ENCODE results near the gene COL13A1.

Gene COL13A1

DNA sequence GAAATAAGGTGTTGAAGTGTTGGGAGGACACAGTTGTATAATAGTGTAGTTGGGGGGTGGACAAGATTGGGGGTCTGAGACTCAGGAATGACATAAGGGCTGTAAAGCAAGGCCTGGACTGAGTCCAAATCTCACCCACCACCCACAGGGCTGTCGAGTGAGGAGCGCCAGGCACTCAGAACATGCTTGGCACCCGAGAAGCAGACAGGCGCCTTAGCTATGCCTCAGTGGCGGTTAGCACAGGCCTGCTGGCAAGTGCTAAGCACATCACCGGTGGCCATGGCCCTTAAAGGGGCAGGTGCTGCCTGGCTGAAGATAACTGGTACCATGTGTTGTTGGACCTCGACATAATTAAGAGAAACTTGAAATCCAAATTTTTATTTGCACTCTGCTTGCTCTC is 90.7 kb downstream of the COL13A1 start:
- H3K4me3 ChIP-seq (ENCODE audit: low read depth, low read length) = no peak overlapping the region
- no peak for DNase-seq (ENCODE audit: low read depth)
- TF ChIP-seq, protein P1, sequence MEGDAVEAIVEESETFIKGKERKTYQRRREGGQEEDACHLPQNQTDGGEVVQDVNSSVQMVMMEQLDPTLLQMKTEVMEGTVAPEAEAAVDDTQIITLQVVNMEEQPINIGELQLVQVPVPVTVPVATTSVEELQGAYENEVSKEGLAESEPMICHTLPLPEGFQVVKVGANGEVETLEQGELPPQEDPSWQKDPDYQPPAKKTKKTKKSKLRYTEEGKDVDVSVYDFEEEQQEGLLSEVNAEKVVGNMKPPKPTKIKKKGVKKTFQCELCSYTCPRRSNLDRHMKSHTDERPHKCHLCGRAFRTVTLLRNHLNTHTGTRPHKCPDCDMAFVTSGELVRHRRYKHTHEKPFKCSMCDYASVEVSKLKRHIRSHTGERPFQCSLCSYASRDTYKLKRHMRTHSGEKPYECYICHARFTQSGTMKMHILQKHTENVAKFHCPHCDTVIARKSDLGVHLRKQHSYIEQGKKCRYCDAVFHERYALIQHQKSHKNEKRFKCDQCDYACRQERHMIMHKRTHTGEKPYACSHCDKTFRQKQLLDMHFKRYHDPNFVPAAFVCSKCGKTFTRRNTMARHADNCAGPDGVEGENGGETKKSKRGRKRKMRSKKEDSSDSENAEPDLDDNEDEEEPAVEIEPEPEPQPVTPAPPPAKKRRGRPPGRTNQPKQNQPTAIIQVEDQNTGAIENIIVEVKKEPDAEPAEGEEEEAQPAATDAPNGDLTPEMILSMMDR (IDR thresholded peaks at IDR 0.05; ENCODE audit: insufficient read depth, low read depth, low read length, missing control alignments) = no peak

DNA sequence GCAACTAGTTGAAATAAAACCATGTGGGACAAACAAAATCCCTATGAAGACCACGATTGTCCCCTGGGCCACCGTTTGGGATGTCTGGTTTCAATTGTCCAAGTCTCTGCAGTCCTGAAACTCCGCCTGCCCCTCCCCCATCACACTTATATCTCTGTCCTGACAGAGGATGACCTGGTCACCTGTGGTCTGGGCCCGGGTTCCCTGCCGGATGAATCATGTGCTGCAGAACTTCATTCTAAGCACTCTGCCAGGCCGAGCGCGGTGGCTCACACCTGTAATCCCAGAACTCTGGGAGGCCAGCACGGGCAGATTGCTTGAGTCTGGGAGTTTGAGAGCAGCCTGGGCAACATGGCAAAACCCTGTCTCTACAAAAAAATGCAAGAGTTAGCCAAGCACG is 91.1 kb downstream of the COL13A1 start:
- TF ChIP-seq, protein P1 (IDR thresholded peaks at IDR 0.05; ENCODE audit: insufficient read depth, low read depth, low read length, missing control alignments) = no peak
- DNase-seq (ENCODE audit: low read depth) = no peak
- H3K4me3 ChIP-seq (ENCODE audit: low read depth, low read length) = no peak overlapping the region

DNA sequence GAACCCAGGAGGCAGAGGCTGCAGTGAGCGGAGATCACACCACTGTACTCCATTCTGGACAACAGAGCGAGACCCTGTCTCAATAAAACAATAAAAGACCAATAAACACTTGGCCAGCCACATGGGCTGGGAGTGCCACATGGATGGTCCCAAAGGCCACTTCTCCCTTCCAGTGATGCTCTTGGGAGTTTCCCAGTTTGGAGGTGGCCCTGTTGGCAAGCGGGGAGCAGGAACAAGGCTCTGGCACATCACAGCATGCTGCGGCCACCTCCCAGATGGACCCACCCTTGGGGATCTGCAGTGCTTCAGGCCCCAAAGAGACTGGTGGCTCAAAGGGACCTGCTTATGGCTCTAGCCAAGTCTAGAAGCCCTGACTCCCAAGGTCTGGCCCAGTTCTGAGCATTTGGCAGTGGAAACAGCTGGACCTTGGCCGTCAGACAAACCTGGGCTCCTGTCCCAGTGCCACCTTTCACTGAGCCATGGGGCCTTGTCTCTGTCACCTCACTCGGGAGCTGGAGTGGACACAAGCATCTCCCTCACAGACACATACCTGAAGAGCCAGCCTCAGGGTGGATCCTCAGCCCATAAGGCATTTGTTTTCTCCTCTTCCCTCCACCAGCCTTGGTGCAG is 91.7 kb downstream of the COL13A1 start:
- no peak overlapping the region for H3K4me3 ChIP-seq (ENCODE audit: low read depth, low read length)
- TF ChIP-seq, protein P1 (IDR thresholded peaks at IDR 0.05; ENCODE audit: insufficient read depth, low read depth, low read length, missing control alignments) = no peak
- no peak for DNase-seq (ENCODE audit: low read depth)

DNA sequence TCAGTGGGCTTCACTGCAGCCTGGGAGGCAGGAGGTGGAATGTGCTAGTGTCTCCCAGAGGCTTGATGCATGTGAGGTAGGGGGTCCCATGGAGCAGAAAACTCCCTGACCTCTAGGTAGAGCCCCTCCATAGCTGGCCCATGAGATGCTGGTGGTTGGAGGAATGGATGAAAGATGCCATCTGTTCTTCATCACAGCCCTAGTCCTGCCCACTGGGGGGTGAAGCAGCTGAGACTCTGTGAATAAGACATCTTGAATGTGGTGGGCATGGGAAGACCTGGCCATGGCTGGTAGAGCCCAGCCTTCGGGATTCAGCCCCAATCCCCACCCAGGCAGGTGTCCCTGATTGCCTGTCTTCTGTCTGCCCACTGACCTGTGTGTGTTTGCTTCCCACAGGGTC is 92.5 kb downstream of the COL13A1 start:
- no peak for DNase-seq (ENCODE audit: low read depth)
- TF ChIP-seq, protein P1 (IDR thresholded peaks at IDR 0.05; ENCODE audit: insufficient read depth, low read depth, low read length, missing control alignments) = no peak
- H3K4me3 ChIP-seq (ENCODE audit: low read depth, low read length) = no peak overlapping the region

DNA sequence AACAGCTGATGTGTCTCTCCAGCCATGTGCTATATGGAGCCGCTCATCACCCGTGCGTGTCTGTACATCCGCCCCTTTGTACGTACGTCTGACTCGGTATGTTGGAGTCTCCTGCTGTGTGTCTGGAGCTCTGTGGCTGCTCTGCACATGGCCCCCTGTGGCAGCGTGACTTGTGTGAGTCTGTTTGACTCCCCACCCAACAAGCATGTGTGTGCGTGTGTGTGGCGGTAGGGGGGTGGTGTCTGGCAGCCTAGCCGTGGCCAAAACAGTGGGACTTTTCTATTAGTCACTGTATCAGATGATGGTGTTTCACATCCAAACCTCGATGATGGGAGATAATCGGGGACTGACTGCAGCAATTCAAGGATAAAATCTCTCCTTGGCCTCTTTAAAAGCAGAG is 94.1 kb downstream of the COL13A1 start:
- TF ChIP-seq, protein P1 (IDR thresholded peaks at IDR 0.05; ENCODE audit: insufficient read depth, low read depth, low read length, missing control alignments) = no peak
- no peak overlapping the region for H3K4me3 ChIP-seq (ENCODE audit: low read depth, low read length)
- DNase-seq (ENCODE audit: low read depth) = no peak

DNA sequence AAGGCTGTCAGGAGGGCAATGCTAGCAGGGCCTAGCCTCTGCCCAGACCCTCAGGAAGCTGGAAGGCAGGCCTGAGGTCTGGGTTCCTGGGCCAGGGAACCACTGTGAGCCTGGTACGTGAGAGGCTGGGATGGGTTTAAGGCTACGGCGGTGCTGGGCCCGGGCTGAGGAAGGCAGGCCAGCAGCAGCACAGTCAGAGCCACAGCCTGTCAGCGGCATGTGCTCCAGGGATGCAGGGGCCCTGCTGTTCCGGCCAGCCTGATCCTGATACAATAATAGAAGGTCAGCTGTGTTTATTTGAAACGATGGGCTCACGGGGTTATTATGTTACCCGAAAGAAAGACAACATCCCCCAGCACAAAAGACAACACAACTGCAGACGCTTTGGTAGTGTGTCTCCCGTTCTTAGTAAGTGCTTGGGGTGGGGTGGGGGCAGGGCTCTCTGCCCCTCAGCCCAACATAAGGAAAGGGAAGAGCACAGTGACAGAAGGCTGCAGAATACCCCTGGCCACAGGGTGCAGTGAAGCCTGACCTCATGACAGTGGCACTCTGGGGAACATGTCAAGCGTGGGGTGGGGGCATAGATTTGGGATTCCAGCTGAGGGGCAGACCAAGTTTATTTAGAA is 95.0 kb downstream of the COL13A1 start:
- DNase-seq (ENCODE audit: low read depth) = no peak
- TF ChIP-seq, protein P1 (IDR thresholded peaks at IDR 0.05; ENCODE audit: insufficient read depth, low read depth, low read length, missing control alignments) = no peak
- H3K4me3 ChIP-seq (ENCODE audit: low read depth, low read length) = no peak overlapping the region

DNA sequence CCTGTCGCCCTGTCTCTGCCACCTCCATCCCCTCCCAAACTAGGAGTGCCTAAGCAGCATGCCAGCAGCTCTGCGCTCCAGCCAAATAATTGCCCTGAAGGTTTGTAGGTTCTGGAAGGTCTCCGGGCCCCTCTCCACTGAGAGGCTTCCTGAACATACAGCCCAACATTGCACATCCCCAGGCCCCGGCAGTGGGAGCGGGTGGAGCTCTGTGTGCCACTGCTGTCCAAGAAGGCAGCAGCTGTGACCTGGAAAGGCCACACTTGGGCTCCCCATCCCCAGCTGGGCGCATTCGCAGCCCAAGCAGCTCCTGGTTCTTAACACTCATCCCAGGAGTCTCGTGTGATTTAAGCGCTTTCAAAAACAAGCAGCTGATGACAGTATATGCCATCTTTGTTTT is 95.7 kb downstream of the COL13A1 start:
- TF ChIP-seq, protein P1 (IDR thresholded peaks at IDR 0.05; ENCODE audit: insufficient read depth, low read depth, low read length, missing control alignments) = no peak
- no peak overlapping the region for H3K4me3 ChIP-seq (ENCODE audit: low read depth, low read length)
- no peak for DNase-seq (ENCODE audit: low read depth)

All from GM12865 (cell line).